Stimulated activated CD4-positive, alpha-beta T cell treated with anti-CD3 and anti-CD28 coated beads, Interleukin-12 subunit alpha, Interleukin-12 subunit beta, amount 100 ng/mL, for 4 hours (primary cell): ENCODE data around the gene SELENOW.
"Not testable (repeated sequence)": the region's sequence is repeated elsewhere in the genome, so short reads cannot be mapped to it uniquely, and the experiment has no call there.

ENCODE experiments used
- DNase-seq: peaks from one replicate; pipeline ENCODE4 v3.0.0-alpha.2; 2020

The SELENOW gene

DNA sequence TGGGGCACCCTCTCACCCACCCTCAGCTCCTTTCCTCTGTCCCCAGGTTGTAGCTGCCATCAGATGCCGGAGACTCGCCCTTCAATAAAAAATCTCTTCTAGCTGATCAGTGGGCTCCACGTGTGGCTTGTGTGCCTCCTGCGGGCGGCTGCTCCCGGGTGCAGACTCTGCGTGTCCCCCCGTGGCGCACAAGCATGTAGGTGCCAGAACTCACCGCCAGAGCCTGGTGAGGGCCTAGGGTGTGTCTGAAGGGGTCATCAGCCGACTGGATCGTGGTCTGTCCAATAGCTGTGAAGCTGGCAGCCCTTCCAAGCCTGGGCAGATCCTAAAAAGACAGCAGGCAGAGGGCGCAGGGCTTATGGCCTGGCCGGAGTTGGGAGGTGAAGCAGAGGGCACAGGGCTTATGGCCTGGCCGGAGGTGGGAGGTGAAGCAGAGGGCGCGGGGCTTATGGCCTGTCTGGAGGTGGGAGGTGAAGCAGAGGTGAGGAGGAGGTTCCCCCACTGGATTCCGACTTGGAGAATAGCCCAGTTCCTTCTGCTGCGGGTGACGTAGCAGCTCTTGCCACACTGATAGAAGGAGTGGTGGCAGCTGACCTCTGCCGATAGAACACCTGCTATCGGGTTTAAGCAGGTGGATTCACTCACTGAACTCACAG is 21.4 kb upstream of the SELENOW start:
- no peak for DNase-seq

GRCh38 chr19:47757617-47758442 is 20.7 kb upstream of the SELENOW start:
- DNase-seq, result no peak

DNA sequence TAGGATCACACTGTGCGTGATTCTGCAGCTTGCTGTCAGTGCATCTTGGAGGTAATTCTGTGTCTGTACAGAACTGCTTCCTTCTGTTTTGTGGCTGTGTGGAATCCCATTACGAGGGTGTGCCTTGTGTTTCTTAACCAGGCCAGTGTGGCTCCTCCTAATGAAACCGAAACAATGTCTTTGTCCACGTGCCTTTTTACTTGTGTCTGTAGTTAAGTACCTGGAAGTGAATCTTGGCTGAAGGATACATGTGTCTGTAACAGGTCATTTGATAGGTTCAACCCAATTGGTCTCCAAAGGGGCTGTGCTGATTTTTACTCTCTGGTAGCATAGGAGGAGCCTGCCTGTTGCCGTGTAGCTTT is 20.1 kb upstream of the SELENOW start:
- no peak for DNase-seq

- no peak for DNase-seq
Measured at GRCh38 chr19:47760632-47760999, 17.9 kb upstream of the SELENOW start.

DNA sequence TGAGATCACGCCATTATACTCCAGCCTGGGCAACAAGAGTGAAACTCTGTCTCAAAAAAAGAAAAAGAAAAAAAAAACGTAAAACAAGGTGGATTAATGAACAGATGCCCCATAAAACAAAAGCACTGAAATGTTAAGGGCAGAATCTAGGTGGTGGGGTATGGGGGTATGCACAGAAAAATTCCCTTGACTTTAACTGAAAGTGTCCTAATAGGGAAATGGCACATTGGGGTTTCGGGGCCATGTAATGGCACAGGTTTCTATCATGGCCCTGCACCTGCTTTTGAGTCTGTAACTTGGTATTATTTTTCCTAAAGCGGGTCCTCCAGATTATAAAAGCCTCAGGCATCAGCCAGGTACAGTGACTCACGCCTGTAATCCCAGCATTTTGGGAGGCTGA is 16.9 kb upstream of the SELENOW start:
- DNase-seq, result no peak

DNA sequence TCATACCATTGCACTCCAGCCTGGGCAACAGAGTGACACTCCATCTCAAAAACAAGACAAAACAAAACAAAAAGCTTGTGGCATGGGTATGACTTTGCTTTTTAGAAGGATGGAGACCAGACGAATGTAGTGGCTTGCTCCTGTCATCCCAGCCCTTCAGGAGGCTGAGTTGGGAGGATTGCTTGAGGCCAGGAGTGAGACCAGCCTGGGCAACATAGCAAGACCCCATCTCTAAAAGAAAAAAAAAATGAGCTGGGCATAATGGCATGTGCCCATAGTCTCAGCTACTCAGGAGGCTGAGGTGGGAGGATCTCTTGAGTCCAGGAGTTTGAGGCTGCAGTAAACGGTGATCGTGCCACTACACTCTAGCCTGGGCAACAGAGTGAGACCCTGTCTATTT is 16.4 kb upstream of the SELENOW start:
- no peak for DNase-seq

- no peak for DNase-seq
Measured at GRCh38 chr19:47762615-47763308, 15.7 kb upstream of the SELENOW start.

- not testable (repeated sequence) for DNase-seq
Measured at GRCh38 chr19:47764705-47765104, 13.8 kb upstream of the SELENOW start.

GRCh38 chr19:47765523-47766358 is 12.8 kb upstream of the SELENOW start:
- DNase-seq, result peak; percentile 39

DNA sequence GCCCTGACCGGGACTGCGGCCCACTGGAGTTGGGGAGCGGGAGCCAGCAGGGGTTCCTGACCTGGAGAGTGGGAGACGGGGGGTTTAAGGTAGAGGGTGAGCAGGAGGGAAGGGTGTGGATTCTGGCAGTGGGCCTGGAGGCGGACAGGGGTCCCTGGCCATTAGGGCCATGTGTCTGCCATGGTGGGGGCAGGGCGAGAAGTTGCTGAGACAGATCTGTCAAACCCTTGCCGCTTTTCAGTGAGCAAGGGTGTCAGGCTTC is 12.2 kb upstream of the SELENOW start:
- no peak for DNase-seq

DNA sequence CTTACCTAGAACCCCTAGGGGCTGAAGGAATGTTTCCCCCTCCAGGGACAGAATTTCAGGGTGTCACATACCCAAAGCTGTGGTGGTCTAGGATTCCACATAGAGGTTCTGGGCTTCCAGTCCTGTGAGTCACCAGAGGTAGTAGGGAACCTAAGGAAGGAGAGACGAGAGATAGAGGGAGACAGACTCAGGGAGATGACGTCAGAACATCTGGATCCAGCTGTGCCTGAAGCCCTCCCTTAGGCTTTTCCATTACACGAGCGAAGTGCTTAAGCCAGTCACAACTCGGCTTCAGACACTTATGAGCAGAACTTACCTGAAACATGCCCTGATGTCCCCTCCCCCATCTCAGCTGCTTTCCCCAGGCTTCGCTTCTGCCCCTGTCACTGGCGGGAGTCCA is 11.8 kb upstream of the SELENOW start:
- DNase-seq, result no peak

DNA sequence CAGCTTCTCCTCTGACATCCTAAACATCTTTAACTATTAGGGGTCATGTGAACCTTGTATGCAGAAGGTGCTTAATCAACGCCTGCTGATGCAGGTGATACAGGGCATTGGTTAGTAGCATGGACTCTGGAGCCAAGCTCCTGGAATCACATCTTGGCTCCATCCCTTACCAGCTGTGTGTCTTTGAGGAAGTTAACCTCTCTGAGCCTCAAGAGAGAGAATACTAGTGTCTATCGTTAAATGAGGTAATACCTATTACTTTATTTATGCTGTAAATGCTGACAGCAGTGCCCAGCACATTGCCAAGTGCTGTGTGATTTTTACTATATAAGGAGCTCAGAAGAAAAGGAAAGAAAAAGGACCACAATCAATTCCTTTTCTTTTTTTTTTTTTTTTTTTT is 11.2 kb upstream of the SELENOW start:
- DNase-seq, result no peak

DNA sequence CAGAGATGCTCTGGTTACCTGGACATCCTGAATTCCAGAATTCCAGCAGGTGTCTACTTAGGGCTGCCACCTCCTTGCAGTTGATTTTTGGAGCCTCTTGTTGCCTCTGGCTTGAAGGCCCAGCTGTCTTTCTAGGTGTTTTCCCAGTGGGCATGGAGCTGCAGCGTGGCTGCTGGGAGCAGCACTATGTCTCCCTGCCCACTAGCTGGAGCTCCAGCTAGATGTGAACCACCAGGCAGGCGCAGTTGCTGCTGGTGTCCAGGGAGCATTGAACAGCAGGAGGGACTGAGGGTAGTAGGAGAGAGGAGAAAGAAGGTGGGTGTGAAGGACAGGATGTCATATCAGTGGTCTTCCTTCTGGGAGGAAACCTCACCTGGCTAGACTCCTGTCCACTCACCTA is 9.9 kb upstream of the SELENOW start:
- DNase-seq, result no peak

- DNase-seq, result no peak
Measured at GRCh38 chr19:47769534-47769933, 9.0 kb upstream of the SELENOW start.

GRCh38 chr19:47771291-47771690 is 7.2 kb upstream of the SELENOW start:
- not testable (repeated sequence) for DNase-seq

GRCh38 chr19:47776568-47776967 is 1.9 kb upstream of the SELENOW start:
- no peak for DNase-seq

DNA sequence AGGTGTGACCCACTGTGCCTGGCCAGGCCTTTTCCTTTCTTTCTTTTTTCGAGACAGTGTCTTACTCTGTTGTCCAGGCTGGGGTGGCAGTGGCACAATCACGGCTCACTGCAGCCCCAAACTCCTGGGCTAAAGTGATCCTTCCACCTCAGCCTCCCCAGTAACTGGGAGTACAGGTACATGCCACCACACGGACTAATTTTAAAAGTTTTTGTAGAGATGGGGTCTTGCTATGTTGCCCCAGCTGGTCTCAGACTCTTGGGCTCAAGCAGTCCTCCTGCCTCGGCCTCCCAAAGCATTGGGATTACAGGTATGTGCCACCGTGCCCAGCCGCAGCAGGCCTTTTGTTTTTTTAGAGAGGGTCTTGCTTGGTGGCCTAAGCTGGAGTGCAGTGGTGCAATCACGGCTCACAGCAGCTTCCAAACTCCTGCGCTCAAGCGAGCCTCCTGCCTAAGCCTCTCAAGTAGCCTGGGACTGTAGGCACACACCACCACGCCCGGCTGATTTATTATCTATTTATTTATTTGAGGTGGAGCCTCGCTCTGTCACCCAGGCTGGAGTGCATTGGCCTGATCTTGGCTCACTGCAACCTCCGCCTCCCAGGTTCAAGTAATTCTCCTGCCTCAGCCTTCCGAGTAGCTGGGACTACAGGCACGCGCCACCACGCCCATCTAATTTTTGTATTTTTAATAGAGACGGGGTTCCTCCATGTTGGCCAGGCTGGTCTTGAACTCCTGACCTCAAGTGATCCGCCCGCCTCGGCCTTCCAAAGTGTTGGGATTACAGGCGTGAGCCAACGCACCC is 1.1 kb upstream of the SELENOW start:
- DNase-seq, result not testable (repeated sequence)

GRCh38 chr19:47778954-47779351 is 450 bp downstream of the SELENOW start:
- peak; percentile 17 for DNase-seq

DNA sequence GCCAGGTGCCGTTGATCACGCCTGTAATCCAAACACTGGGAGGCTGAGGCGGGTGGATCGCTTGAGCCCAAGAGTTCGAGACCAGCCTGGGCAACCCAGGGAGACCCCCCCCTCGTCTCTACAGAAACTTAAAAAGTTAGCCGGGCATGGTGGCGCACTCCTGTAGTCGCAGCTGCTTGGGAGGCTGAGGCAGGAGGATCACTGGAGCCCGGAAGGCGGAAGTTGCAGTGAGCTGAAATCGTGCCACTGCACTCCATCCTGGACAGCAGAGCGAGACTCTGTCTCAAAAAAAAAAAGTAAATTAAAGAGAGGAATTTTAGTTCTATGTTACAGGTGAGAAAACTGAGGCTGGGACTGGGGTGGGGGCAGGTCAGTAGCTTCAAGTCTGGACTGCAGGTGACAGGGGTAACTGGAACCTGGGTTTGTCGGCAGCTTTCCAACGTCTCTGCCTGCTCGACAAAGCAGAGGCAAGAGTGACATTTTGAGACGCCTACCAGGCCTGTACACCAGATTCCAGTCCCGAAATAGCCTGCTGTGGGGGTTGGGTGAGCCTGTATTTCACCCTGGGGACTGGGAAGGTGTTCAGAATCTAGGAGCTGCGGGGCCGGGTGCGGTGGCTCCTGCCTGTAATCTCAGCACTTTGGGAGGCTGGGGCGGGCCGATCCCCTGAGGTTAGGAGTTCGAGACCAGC is 1.2 kb downstream of the SELENOW start:
- no peak for DNase-seq

DNA sequence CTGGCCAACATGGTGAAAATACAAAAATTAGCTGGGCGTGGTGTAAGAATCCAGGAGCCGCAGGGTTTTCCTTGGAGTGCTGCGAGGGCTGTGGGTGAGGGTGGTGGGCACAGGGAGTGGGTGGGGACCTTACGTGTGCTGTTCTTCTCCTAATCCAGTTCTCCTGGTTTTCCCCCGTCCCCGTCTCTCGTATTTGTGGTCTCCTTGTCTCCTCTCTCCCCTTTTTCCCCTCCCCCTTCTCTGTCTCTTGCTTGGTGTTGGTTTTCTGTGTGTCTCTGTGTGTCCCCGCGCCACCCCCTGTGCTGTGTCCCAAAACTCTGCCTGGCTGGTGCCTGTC is 1.7 kb downstream of the SELENOW start:
- DNase-seq, result no peak

- DNase-seq, result no peak
Measured at GRCh38 chr19:47781590-47782262, 3.2 kb downstream of the SELENOW start.

- no peak for DNase-seq
Measured at GRCh38 chr19:47786566-47786965, 8.1 kb downstream of the SELENOW start.
